IPS-20b (cell line): ENCODE results near the gene FADS1.

Experiments used
- H3K27ac ChIP-seq: one replicate; pipeline ENCODE4 v1.5.1; 2013; ENCODE audit warnings: low read length
- H3K27me3 ChIP-seq: 2 replicates; pipeline ENCODE4 v1.6.1; 2013; ENCODE audit warnings: mild to moderate bottlenecking, low read length, inconsistent platforms; ENCODE audit not compliant: insufficient read depth
- H3K36me3 ChIP-seq: 2 replicates; pipeline ENCODE4 v1.6.1; 2013; ENCODE audit warnings: low read depth, mild to moderate bottlenecking, inconsistent platforms, low read length, moderate library complexity; ENCODE audit not compliant: insufficient read depth
- H3K4me1 ChIP-seq: 2 replicates; pipeline ENCODE4 v1.6.1; 2013; ENCODE audit warnings: mild to moderate bottlenecking, control low read depth, inconsistent platforms, low read length, moderate library complexity; ENCODE audit not compliant: insufficient read depth
- H3K4me3 ChIP-seq: 2 replicates; pipeline ENCODE4 v1.5.1; 2013; ENCODE audit warnings: mild to moderate bottlenecking, low read length, inconsistent platforms
- H3K9ac ChIP-seq: 2 replicates; pipeline ENCODE4 v1.6.1; 2013; ENCODE audit warnings: low read depth, mild to moderate bottlenecking, inconsistent platforms, low read length, moderate library complexity
- H3K9me3 ChIP-seq: 2 replicates; pipeline ENCODE4 v1.6.1; 2013; ENCODE audit warnings: mild to moderate bottlenecking, low read depth, low read length, inconsistent platforms; ENCODE audit not compliant: insufficient read depth

The FADS1 gene

GRCh38 chr11:61787928-61788491, 28.8 kb downstream of the FADS1 start:
- Histone ChIP-seq H3K4me1 (no peaks in the 10 kb centered on the region; the same call in 1 of the 2 replicates), H3K9me3 (no peaks in the 10 kb centered on the region), H3K27me3 (no peaks in the 10 kb centered on the region), H3K36me3 (peaks cover 63% of the 10 kb centered on the region), H3K4me3 (no peak overlapping the region), H3K9ac (no peak overlapping the region), H3K27ac (no peak overlapping the region)

DNA sequence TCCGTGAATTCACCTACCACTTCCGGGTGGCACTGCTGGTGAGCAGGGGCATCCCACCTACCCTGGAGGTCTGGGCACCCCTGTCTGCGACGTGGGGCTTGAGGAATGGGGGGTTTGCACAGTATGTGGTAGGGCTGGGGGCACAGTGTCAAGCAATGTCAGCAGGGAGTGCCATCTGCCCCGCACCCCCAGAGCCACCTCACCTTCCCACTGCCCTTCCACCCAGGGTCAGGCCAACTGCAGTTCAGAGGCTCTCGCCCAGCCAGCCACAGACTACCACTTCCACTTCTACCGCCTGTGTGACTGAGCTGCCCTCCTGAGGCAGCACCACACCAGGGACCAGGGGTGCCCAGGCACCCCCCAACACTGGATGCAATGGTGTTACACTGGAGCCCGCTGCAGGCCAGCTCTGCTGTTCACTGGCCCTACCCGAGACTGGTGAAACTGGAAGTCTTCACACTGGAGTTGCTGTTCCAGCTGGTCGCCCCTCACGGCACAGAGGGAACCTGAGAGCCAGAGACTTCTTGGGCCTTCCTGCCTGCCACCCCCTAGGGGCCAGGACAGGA, 30.9 kb downstream of the FADS1 start:
- H3K36me3 ChIP-seq = peaks cover 63% of the 10 kb centered on the region

GRCh38 chr11:61784506-61784805, 32.3 kb downstream of the FADS1 start:
- Histone ChIP-seq H3K4me1 (no peaks in the 10 kb centered on the region), H3K9me3 (no peaks in the 10 kb centered on the region), H3K27ac (no peak overlapping the region), H3K27me3 (no peaks in the 10 kb centered on the region), H3K9ac (no peak overlapping the region), H3K4me3 (no peak overlapping the region), H3K36me3 (peaks cover 51% of the 10 kb centered on the region)

More for the DNA sequence above, 30.9 kb downstream of the FADS1 start:
- Histone ChIP-seq H3K4me3 (no peak overlapping the region), H3K9me3 (no peaks in the 10 kb centered on the region), H3K27me3 (no peaks in the 10 kb centered on the region), H3K9ac (no peak overlapping the region), H3K27ac (no peak overlapping the region), H3K4me1 (no peaks in the 10 kb centered on the region)

GRCh38 chr11:61783717-61784505, 32.9 kb downstream of the FADS1 start:
- Histone ChIP-seq H3K4me1 (no peaks in the 10 kb centered on the region), H3K9ac (no peak overlapping the region), H3K9me3 (no peaks in the 10 kb centered on the region), H3K36me3 (peaks cover 46% of the 10 kb centered on the region), H3K27me3 (no peaks in the 10 kb centered on the region), H3K27ac (no peak overlapping the region), H3K4me3 (no peak overlapping the region)

GRCh38 chr11:61782841-61783240, 34.0 kb downstream of the FADS1 start:
- no peaks in the 10 kb centered on the region for H3K27me3 ChIP-seq
- peaks cover 36% of the 10 kb centered on the region for H3K36me3 ChIP-seq
- H3K9me3 ChIP-seq = no peaks in the 10 kb centered on the region
- H3K27ac ChIP-seq = no peak overlapping the region
- H3K4me3 ChIP-seq = no peak overlapping the region
- no peak overlapping the region for H3K9ac ChIP-seq
- H3K4me1 ChIP-seq = no peaks in the 10 kb centered on the region

GRCh38 chr11:61782299-61782698, 34.5 kb downstream of the FADS1 start:
- Histone ChIP-seq H3K27me3 (no peaks in the 10 kb centered on the region), H3K9me3 (no peaks in the 10 kb centered on the region), H3K36me3 (peaks cover 31% of the 10 kb centered on the region), H3K4me1 (no peaks in the 10 kb centered on the region), H3K27ac (no peak overlapping the region), H3K4me3 (no peak overlapping the region), H3K9ac (no peak overlapping the region)

GRCh38 chr11:61781585-61781984, 35.2 kb downstream of the FADS1 start:
- no peaks in the 10 kb centered on the region for H3K9me3 ChIP-seq
- H3K27me3 ChIP-seq = no peaks in the 10 kb centered on the region
- H3K4me3 ChIP-seq = no peak overlapping the region
- no peak overlapping the region for H3K9ac ChIP-seq
- peaks cover 24% of the 10 kb centered on the region for H3K36me3 ChIP-seq
- no peaks in the 10 kb centered on the region for H3K4me1 ChIP-seq
- no peak overlapping the region for H3K27ac ChIP-seq

DNA sequence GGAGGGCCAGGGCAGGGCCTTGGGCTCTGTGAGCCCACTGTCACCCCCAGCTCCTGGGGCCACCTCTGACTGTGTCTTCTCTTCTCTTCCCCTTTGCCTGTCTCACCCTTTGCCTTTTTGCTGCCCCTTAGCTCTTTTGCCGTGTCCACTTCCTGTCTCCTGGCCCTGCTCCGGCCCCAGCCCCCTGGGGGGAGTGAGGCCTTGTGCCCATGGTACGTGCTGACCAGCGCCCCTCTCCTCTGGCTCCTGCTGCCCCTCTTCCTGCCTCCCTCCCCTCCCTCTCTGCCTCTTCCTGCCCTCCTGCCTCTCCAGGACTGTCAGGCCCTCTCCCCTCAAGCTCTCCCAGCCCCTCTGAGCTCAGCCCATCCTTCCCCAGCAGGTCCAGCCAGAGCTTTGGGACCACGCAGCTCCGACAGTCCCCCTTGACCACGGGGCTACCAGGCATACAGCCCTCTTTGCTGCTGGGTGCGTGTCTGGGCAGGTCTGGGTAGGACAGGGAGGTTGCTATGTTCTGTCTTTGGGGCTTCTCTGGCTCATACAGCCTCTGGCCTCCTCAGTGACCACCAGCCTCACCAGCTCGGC, 36.1 kb downstream of the FADS1 start:
- no peaks in the 10 kb centered on the region for H3K9me3 ChIP-seq
- no peak overlapping the region for H3K9ac ChIP-seq
- no peaks in the 10 kb centered on the region for H3K4me1 ChIP-seq
- no peak overlapping the region for H3K4me3 ChIP-seq
- no peak overlapping the region for H3K27ac ChIP-seq
- peaks cover 15% of the 10 kb centered on the region for H3K36me3 ChIP-seq
- H3K27me3 ChIP-seq = no peaks in the 10 kb centered on the region

DNA sequence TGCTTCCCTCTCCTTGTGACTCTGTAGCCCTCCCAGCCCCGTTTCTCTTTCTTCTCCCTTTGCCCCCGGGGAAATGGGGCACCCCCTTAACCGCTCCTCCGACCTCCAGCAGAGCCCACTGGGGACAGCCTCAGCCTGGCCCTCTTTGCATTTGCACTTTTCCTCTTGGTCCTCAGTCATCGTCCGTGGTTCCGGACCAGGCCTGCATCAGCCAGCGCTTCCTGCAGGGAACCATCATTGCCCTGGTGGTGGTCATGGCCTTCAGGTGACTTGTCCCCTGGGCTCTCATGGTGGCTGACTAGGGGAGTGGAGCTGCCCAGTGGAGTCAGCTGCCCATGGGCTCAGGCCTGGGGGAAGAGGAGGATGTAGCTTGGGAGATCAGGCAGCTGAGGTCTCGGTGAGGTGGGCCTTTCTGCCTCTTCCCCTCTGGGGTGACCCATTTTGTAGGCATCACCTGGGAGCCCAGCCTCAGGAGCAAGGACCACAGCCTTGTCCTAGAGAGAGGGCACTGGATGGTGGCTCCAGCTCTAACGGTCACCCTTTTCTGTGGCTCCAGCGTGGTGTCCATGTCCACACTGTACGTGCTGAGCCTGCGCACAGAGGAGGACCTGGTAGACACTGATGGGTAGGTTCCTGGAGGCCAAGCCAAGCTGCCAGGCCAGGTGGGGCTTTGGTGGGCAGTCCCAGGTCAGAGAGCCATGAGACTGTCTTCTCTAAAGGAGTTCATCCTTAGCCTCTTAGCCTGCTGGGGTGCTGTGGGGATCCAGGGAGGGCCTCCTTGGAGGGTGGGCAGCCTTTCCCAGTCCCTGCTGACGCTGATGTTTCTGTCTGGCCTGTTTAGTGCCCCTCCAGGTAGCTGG, 36.9 kb downstream of the FADS1 start:
- Histone ChIP-seq H3K27ac (no peak overlapping the region), H3K27me3 (no peaks in the 10 kb centered on the region), H3K36me3 (peaks cover 8% of the 10 kb centered on the region), H3K4me3 (no peak overlapping the region), H3K4me1 (no peaks in the 10 kb centered on the region), H3K9me3 (no peaks in the 10 kb centered on the region), H3K9ac (no peak overlapping the region)

GRCh38 chr11:61778920-61779650, 37.7 kb downstream of the FADS1 start:
- H3K36me3 ChIP-seq = no peaks in the 10 kb centered on the region
- H3K4me1 ChIP-seq = no peaks in the 10 kb centered on the region
- H3K9ac ChIP-seq = no peak overlapping the region
- H3K27me3 ChIP-seq = no peaks in the 10 kb centered on the region
- no peaks in the 10 kb centered on the region for H3K9me3 ChIP-seq
- H3K4me3 ChIP-seq = no peak overlapping the region
- no peak overlapping the region for H3K27ac ChIP-seq

DNA sequence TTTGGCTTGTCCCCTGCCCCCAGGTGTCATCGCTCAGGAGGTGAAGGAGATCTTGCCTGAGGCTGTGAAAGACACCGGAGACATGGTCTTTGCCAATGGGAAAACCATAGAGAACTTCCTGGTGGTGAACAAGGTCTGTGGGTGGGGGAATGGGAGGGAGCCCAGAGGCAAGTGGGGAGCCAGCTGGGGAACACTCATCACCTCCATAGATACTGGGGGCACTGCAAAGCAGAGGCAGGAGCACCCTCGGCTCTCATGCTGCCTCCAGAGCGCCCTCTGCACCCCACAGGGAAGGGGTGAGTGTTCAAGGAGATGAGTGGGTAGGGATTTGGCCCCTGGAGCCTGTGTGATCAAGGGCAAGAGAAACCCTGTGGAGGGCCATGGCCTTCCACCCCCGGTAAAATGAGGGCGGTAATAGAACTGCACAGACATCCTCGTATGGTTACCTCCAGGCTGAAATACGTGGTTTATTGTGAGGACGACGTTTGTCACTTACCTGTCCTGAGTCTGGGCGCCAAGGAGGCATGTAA, 38.4 kb downstream of the FADS1 start:
- H3K9ac ChIP-seq = no peak overlapping the region
- no peaks in the 10 kb centered on the region for H3K4me1 ChIP-seq
- H3K27me3 ChIP-seq = no peaks in the 10 kb centered on the region
- no peaks in the 10 kb centered on the region for H3K9me3 ChIP-seq
- H3K27ac ChIP-seq = no peak overlapping the region
- no peaks in the 10 kb centered on the region for H3K36me3 ChIP-seq
- H3K4me3 ChIP-seq = no peak overlapping the region
